Measurements from ENCODE around the gene NEK10. TPM values are rescaled to one million over a fixed set of nuclear protein-coding genes. Genes with fewer than 3 reads are reported as not detected.

Gene NEK10
- total RNA-seq, 1 donor from 2014 or later = 3.3 TPM

GRCh38 chr3:27322634-27323033, 46.5 kb downstream of the NEK10 start:
- DNase-seq (ENCODE audit: low spot score, unreplicated experiment) = no peak
- Mint-ChIP-seq H3K27me3 (no peaks in the 10 kb centered on the region), H3K4me3 (ENCODE audit: low read depth) (no peak overlapping the region), H3K4me1 (ENCODE audit: low read depth) (no peaks in the 10 kb centered on the region), H3K36me3 (ENCODE audit: insufficient read depth) (no peaks in the 10 kb centered on the region), H3K9me3 (ENCODE audit: low read depth) (no peaks in the 10 kb centered on the region), H3K27ac (no peak overlapping the region)
- no peak for TF ChIP-seq CTCF (IDR thresholded peaks at IDR 0.05; ENCODE audit: unreplicated experiment)

- DNase-seq (ENCODE audit: low spot score, unreplicated experiment) = no peak
- no peaks in the 10 kb centered on the region for H3K27me3 Mint-ChIP-seq
- no peak overlapping the region for H3K27ac Mint-ChIP-seq
- no peaks in the 10 kb centered on the region for H3K36me3 Mint-ChIP-seq (ENCODE audit: insufficient read depth)
- no peak for TF ChIP-seq CTCF (IDR thresholded peaks at IDR 0.05; ENCODE audit: unreplicated experiment)
- H3K4me1 Mint-ChIP-seq (ENCODE audit: low read depth) = peaks cover 11% of the 10 kb centered on the region
- no peaks in the 10 kb centered on the region for H3K9me3 Mint-ChIP-seq (ENCODE audit: low read depth)
- H3K4me3 Mint-ChIP-seq (ENCODE audit: low read depth) = no peak overlapping the region
Measured at GRCh38 chr3:27319847-27320526, 49.2 kb downstream of the NEK10 start.

GRCh38 chr3:27319304-27319703, 49.9 kb downstream of the NEK10 start:
- DNase-seq (ENCODE audit: low spot score, unreplicated experiment) = no peak
- no peaks in the 10 kb centered on the region for H3K9me3 Mint-ChIP-seq (ENCODE audit: low read depth)
- H3K4me3 Mint-ChIP-seq (ENCODE audit: low read depth) = no peak overlapping the region
- TF ChIP-seq CTCF (IDR thresholded peaks at IDR 0.05; ENCODE audit: unreplicated experiment) = no peak
- H3K4me1 Mint-ChIP-seq (ENCODE audit: low read depth) = peaks cover 12% of the 10 kb centered on the region
- H3K36me3 Mint-ChIP-seq (ENCODE audit: insufficient read depth) = no peaks in the 10 kb centered on the region
- no peaks in the 10 kb centered on the region for H3K27me3 Mint-ChIP-seq
- H3K27ac Mint-ChIP-seq = no peak overlapping the region

GRCh38 chr3:27317096-27317495, 52.1 kb downstream of the NEK10 start:
- no peak overlapping the region for H3K4me3 Mint-ChIP-seq (ENCODE audit: low read depth)
- peak overlapping the region; percentile 80 for H3K27ac Mint-ChIP-seq

GRCh38 chr3:27315003-27315402, 54.2 kb downstream of the NEK10 start:
- H3K27me3 Mint-ChIP-seq = no peaks in the 10 kb centered on the region
- no peaks in the 10 kb centered on the region for H3K9me3 Mint-ChIP-seq (ENCODE audit: low read depth)
- H3K4me3 Mint-ChIP-seq (ENCODE audit: low read depth) = no peak overlapping the region
- peaks cover 12% of the 10 kb centered on the region for H3K4me1 Mint-ChIP-seq (ENCODE audit: low read depth)
- TF ChIP-seq CTCF (IDR thresholded peaks at IDR 0.05; ENCODE audit: unreplicated experiment) = no peak
- no peak for DNase-seq (ENCODE audit: low spot score, unreplicated experiment)
- H3K27ac Mint-ChIP-seq = no peak overlapping the region
- H3K36me3 Mint-ChIP-seq (ENCODE audit: insufficient read depth) = no peaks in the 10 kb centered on the region

More at GRCh38 chr3:27317096-27317495, 52.1 kb downstream of the NEK10 start:
- Mint-ChIP-seq H3K4me1 (ENCODE audit: low read depth) (peaks cover 12% of the 10 kb centered on the region), H3K9me3 (ENCODE audit: low read depth) (no peaks in the 10 kb centered on the region), H3K27me3 (no peaks in the 10 kb centered on the region), H3K36me3 (ENCODE audit: insufficient read depth) (no peaks in the 10 kb centered on the region)
- DNase-seq (ENCODE audit: low spot score, unreplicated experiment) = no peak
- no peak for TF ChIP-seq CTCF (IDR thresholded peaks at IDR 0.05; ENCODE audit: unreplicated experiment)

All from progenitor cell of endocrine pancreas (in vitro differentiated cells).